ENCODE data around the gene UFSP1. TPM values are rescaled to one million over a fixed set of nuclear protein-coding genes. Genes with fewer than 3 reads are reported as not detected.
"Not testable (repeated sequence)": the region's sequence is repeated elsewhere in the genome, so short reads cannot be mapped to it uniquely, and the experiment has no call there.

UFSP1 gene
- total and polyA plus RNA-seq, 2 donors from 2014 or later = 3.4 to 3.8 TPM

DNA sequence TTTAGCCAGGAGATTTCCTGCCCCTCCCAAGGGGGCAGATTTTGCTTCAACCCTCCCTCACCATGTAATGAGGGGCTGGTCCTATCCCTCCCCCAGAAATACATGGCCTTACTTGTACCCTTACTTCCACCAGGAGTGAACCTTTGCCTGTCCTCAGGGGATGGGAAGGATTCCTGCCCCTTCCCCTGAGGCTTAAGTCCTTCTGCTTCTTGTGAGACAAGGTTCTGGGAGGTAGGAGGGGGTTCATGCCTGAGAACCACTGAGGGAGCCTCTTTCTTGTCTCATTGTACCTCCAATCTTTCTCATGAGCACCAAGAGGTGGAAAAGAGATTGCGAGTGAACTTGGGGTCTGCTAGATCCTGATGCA is 40.3 kb upstream of the UFSP1 start:
- DNase-seq = no peak
- intact Hi-C loops (cut with DNase I) = no loop called here
- Histone ChIP-seq H3K4me1 (ENCODE audit: control insufficient read depth in 2 of 3, insufficient read depth in 2 of 3, low read depth in 1 of 3, low read length in 3 of 3) (no peaks in the 10 kb centered on the region), H3K9me3 (ENCODE audit: control insufficient read depth in 2 of 3, insufficient read depth in 1 of 3, low read length in 3 of 3) (peaks cover 0 to 4% (median 0%) of the 10 kb centered on the region in 3 donors), H3K27ac (ENCODE audit: low read depth in 2 of 2, low read length in 2 of 2) (no peak overlapping the region), H3K4me3 (ENCODE audit: low read length in 3 of 3) (no peak overlapping the region), H3K36me3 (ENCODE audit: control insufficient read depth in 2 of 3, insufficient read depth in 3 of 3, low read length in 3 of 3) (no peaks in the 10 kb centered on the region), H3K27me3 (ENCODE audit: control insufficient read depth, insufficient read depth, low read length) (no peaks in the 10 kb centered on the region), H3K9ac (ENCODE audit: low read length in 3 of 3) (no peak overlapping the region)
- TF ChIP-seq, protein P1, sequence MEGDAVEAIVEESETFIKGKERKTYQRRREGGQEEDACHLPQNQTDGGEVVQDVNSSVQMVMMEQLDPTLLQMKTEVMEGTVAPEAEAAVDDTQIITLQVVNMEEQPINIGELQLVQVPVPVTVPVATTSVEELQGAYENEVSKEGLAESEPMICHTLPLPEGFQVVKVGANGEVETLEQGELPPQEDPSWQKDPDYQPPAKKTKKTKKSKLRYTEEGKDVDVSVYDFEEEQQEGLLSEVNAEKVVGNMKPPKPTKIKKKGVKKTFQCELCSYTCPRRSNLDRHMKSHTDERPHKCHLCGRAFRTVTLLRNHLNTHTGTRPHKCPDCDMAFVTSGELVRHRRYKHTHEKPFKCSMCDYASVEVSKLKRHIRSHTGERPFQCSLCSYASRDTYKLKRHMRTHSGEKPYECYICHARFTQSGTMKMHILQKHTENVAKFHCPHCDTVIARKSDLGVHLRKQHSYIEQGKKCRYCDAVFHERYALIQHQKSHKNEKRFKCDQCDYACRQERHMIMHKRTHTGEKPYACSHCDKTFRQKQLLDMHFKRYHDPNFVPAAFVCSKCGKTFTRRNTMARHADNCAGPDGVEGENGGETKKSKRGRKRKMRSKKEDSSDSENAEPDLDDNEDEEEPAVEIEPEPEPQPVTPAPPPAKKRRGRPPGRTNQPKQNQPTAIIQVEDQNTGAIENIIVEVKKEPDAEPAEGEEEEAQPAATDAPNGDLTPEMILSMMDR (IDR thresholded peaks at IDR 0.05; ENCODE audit: borderline replicate concordance, extremely low read depth, insufficient read depth) = no peak
- FAIRE-seq = no peak

DNA sequence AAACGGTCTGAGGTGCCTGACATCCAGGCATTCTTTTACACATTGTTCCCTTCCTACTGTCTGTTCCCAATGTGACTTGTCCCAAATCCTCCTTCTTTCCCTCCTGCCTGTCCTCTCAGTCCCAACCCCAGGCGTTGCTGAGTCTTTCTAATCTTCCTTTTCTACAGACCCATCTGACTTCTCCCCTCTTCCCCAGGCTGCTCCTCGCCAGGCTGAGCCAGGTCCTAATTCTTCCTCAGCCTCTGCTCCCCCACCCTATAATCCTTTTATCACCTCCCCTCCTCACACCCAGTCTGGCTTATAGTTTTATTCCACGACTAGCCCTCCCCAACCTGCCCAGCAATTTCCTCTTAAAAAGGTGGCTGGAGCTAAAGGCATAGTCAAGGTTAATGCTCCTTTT is 34.1 kb upstream of the UFSP1 start:
- peak in 1 of 5 donors; percentile 17 for DNase-seq
- intact Hi-C loops (cut with DNase I); FAIRE-seq; H3K4me1 ChIP-seq (ENCODE audit: control insufficient read depth in 2 of 3, insufficient read depth in 2 of 3, low read depth in 1 of 3, low read length in 3 of 3); H3K27ac ChIP-seq (ENCODE audit: low read depth in 2 of 2, low read length in 2 of 2); H3K9ac ChIP-seq (ENCODE audit: low read length in 3 of 3); H3K27me3 ChIP-seq (ENCODE audit: control insufficient read depth, insufficient read depth, low read length); H3K36me3 ChIP-seq (ENCODE audit: control insufficient read depth in 2 of 3, insufficient read depth in 3 of 3, low read length in 3 of 3); H3K9me3 ChIP-seq (ENCODE audit: control insufficient read depth in 2 of 3, insufficient read depth in 1 of 3, low read length in 3 of 3); H3K4me3 ChIP-seq (ENCODE audit: low read length in 3 of 3): not testable (repeated sequence)

GRCh38 chr7:100921039-100921438 is 31.5 kb upstream of the UFSP1 start:
- intact Hi-C loops (cut with DNase I) = no loop called here
- DNase-seq (no peak), FAIRE-seq (no peak)
- no peaks in the 10 kb centered on the region for H3K9me3 ChIP-seq (ENCODE audit: control insufficient read depth in 2 of 3, insufficient read depth in 1 of 3, low read length in 3 of 3)
- no peak overlapping the region for H3K4me3 ChIP-seq (ENCODE audit: low read length in 3 of 3)
- no peaks in the 10 kb centered on the region for H3K27me3 ChIP-seq (ENCODE audit: control insufficient read depth, insufficient read depth, low read length)
- H3K36me3 ChIP-seq (ENCODE audit: control insufficient read depth in 2 of 3, insufficient read depth in 3 of 3, low read length in 3 of 3) = no peaks in the 10 kb centered on the region
- H3K9ac ChIP-seq (ENCODE audit: low read length in 3 of 3) = no peak overlapping the region
- no peak overlapping the region for H3K27ac ChIP-seq (ENCODE audit: low read depth in 2 of 2, low read length in 2 of 2)
- no peaks in the 10 kb centered on the region for H3K4me1 ChIP-seq (ENCODE audit: control insufficient read depth in 2 of 3, insufficient read depth in 2 of 3, low read depth in 1 of 3, low read length in 3 of 3)
- TF ChIP-seq, protein P1 (IDR thresholded peaks at IDR 0.05; ENCODE audit: borderline replicate concordance, extremely low read depth, insufficient read depth) = no peak

GRCh38 chr7:100919779-100920437 is 30.4 kb upstream of the UFSP1 start:
- H3K4me1 ChIP-seq (ENCODE audit: control insufficient read depth in 2 of 3, insufficient read depth in 2 of 3, low read depth in 1 of 3, low read length in 3 of 3); H3K27me3 ChIP-seq (ENCODE audit: control insufficient read depth, insufficient read depth, low read length); H3K36me3 ChIP-seq (ENCODE audit: control insufficient read depth in 2 of 3, insufficient read depth in 3 of 3, low read length in 3 of 3); H3K4me3 ChIP-seq (ENCODE audit: low read length in 3 of 3); intact Hi-C loops (cut with DNase I); H3K9ac ChIP-seq (ENCODE audit: low read length in 3 of 3); FAIRE-seq; H3K9me3 ChIP-seq (ENCODE audit: control insufficient read depth in 2 of 3, insufficient read depth in 1 of 3, low read length in 3 of 3); DNase-seq; H3K27ac ChIP-seq (ENCODE audit: low read depth in 2 of 2, low read length in 2 of 2): not testable (repeated sequence)

GRCh38 chr7:100919335-100919734 is 29.8 kb upstream of the UFSP1 start:
- intact Hi-C loops (cut with DNase I); H3K9ac ChIP-seq (ENCODE audit: low read length in 3 of 3); H3K27ac ChIP-seq (ENCODE audit: low read depth in 2 of 2, low read length in 2 of 2); H3K9me3 ChIP-seq (ENCODE audit: control insufficient read depth in 2 of 3, insufficient read depth in 1 of 3, low read length in 3 of 3); H3K4me3 ChIP-seq (ENCODE audit: low read length in 3 of 3); H3K36me3 ChIP-seq (ENCODE audit: control insufficient read depth in 2 of 3, insufficient read depth in 3 of 3, low read length in 3 of 3); H3K27me3 ChIP-seq (ENCODE audit: control insufficient read depth, insufficient read depth, low read length); FAIRE-seq; DNase-seq; H3K4me1 ChIP-seq (ENCODE audit: control insufficient read depth in 2 of 3, insufficient read depth in 2 of 3, low read depth in 1 of 3, low read length in 3 of 3): not testable (repeated sequence)

Data from kidney (tissue), 14 donors.